GM10266 (cell line): Measurements from ENCODE around the gene NMUR2.

Experiments
- DNase-seq: peaks from one replicate; pipeline ENCODE4 v3.0.0; 2012; ENCODE audit errors: extremely low spot score
- TF ChIP-seq, protein P1 (sequence below): IDR thresholded peaks from 2 replicates; pipeline ENCODE4 v1.5.1; 2012; ENCODE audit warnings: mild to moderate bottlenecking, low read depth; ENCODE audit not compliant: control insufficient read depth, insufficient read depth; ENCODE audit errors: missing control alignments

The NMUR2 gene

DNA sequence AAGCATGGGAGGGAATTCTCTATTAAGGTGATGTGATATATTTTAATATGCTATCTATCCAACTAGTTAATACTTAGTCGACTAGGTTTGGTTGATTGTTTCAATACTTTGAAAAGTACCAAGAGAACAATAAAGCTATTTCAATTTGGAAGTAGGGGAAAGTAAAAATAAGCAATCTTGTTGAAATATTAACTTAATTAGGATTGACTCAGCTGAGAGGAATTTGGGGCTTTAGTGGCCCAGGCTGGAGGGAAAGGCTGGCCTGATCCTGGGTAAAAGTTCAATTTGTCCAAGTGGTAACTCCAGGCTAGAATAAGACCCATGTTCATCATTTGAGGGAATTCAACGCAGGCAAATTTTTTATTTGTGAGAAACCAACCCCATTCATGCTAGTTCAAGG, 48.6 kb downstream of the NMUR2 start:
- no peak for DNase-seq

DNA sequence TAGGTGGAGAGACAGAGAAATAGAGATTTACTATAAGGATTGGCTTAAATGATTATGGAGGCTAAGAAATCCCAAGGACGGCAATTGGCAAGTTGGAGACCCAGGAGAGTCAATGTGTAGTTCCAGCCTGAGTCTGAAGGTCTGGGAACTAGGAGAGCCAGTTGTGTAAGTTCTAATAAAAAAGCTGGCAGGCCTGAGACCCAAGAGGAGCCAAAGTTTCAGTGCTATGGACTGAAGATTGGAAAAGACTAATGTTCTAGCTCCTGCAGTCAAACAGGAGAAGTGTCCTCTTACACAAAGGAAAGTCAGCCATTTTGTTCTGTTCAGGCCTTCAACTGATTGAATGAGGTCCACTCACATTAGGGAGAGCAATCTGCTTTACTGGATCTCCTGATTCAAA, 50.0 kb downstream of the NMUR2 start:
- TF ChIP-seq, protein P1, sequence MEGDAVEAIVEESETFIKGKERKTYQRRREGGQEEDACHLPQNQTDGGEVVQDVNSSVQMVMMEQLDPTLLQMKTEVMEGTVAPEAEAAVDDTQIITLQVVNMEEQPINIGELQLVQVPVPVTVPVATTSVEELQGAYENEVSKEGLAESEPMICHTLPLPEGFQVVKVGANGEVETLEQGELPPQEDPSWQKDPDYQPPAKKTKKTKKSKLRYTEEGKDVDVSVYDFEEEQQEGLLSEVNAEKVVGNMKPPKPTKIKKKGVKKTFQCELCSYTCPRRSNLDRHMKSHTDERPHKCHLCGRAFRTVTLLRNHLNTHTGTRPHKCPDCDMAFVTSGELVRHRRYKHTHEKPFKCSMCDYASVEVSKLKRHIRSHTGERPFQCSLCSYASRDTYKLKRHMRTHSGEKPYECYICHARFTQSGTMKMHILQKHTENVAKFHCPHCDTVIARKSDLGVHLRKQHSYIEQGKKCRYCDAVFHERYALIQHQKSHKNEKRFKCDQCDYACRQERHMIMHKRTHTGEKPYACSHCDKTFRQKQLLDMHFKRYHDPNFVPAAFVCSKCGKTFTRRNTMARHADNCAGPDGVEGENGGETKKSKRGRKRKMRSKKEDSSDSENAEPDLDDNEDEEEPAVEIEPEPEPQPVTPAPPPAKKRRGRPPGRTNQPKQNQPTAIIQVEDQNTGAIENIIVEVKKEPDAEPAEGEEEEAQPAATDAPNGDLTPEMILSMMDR = no peak
- DNase-seq = no peak

More for the DNA sequence above, 48.6 kb downstream of the NMUR2 start:
- TF ChIP-seq, protein P1 = no peak

DNA sequence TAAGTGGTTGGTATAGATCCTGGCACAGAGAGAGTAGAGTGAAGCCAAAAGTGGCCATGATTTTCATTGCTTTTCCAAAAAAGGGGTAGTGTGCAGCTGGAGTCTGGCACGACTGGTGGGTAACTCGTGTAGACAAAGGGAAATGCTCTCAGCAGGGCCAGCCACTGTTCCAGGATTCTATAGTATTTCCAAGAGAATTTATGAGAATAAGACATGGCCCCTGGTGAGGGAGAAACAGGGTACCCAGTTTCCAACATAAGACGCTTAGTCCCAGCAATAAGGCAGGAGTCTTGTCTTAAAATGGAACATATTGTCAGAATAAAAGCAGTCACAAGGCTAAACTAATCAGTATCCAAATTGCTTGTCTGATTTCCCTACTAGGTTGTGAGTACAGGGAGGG, 52.1 kb downstream of the NMUR2 start:
- DNase-seq = no peak
- TF ChIP-seq, protein P1 = no peak

DNA sequence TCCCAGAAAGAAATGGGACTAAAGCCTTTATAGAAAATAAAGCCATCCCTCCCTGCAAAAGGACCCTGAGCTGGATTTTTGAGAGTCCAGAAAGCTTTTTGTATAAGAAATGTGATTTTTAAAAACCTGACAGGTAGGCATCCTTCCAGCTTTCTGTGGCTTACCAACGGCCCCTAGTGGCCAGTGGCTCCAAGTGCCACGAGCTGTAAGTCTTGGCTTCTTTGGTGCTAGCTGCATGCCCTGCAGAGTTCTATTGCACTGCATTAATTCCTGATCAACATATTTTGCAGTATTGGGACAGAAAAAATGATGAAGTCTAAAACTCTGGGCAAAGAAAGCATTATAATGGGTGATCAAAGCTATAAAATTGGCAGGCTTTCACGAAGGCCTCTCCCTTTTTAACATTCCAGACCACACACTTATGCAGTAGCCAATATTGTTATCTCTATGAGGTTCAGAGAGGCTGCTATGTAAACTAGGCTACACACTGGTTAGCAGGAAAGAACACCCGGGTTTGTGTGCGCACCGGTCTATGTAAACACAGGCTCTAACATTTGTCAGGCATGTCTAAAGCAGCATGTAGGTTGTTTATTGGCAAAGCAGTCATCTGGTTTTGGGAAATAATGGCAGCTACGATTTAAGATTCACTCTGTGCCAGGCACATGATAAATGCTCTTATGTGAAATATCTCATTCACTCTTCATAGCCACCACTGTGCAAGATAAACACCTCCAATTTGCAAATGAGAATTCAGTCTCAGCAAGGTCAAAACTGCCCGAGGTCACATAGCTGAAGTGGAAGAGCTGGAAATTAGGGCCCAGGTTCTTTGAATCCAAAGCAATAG, 55.2 kb downstream of the NMUR2 start:
- TF ChIP-seq, protein P1 = peak; percentile 85
- DNase-seq = peak; percentile 56
